ENCODE measurements around the gene MMP12.

- TF ChIP-seq CTCF (IDR thresholded peaks at IDR 0.05) (no peak), POLR2AphosphoS5 (IDR thresholded peaks at IDR 0.05) (no peak), POLR2A (IDR thresholded peaks at IDR 0.05) (no peak), EP300 (IDR thresholded peaks at IDR 0.05) (no peak)
These were observed 28.5 kb downstream of the MMP12 start for GRCh38 chr11:102846292-102846691.
